HG03025 (cell line): ENCODE data around the gene ORM1.
"Not testable (repeated sequence)": the region's sequence is repeated elsewhere in the genome, so short reads cannot be mapped to it uniquely, and the experiment has no call there.

Experiments used
- ATAC-seq: cut with Tn5 transposase; IDR thresholded peaks from one replicate; pipeline ENCODE4 v1.9.1; 2021; ENCODE audit warnings: mild to moderate bottlenecking, moderate library complexity; ENCODE audit not compliant: unreplicated experiment, low FRiP score

Gene ORM1

DNA sequence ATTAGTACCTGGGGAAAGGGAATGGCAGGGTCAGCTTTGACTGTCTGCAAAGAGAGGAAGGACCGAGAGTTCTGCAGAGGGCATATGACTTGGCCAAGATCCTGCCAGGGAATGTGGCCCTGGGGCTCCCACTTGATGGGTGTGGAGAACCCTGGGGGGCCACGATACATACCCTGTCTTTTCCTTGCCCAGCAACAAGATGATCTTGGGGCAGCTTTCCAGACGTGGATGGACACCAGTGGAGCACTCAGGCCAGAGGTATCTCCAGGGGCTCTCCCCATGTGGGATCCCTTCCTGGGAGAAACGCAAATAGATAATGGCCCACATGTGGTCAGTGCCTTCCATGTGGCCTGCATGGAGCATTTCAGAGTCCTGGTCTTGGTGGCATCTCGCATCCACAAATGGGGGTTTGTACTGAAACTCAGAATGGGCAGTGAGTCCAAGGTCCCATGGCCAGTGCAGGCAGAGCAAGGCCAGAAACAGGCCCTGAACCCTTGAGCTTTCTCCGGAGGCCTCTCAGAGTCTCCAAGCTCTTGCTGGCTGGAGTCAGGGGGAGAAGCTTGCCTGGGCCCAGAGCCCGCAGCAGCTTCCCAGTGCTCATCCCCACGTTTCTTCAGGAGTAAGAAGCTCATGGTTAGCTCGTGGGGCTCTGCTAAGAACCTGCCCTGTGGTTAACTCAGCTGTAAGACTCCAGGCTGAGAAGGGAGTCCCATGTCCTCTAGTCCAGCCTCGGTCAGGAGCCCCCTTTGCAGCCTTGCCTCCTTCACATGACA is 18.3 kb upstream of the ORM1 start:
- ATAC-seq, result no peak

GRCh38 chr9:114307899-114308267 is 15.0 kb upstream of the ORM1 start:
- ATAC-seq, result no peak

DNA sequence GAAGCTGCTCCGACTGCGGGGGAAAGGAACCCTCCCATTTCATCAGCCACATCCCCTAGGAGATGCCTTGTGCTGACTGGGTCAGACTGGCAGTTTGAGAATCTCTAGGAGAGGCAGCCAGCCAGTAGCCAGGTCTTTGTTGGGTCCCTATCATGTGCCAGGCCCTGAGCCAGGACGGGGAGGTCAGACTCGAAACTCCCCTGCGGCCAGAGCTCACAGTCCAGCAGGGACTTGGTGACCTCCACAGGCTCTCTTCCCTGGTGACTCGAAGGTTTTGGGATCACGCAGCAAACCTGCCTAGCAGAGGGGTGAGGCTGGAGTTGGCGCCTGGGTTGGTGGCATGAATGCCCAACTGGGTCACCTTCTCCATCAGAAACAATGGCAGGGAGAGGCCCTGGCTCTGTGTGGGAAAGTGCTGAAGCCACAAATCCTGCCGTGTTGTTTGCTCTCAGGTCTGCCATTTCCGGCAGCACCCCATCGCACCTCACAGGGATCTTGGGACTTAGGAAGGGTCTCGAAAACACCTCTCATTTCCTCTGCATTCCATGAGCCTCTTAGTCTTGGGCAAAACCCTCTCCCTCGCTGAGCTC is 14.4 kb upstream of the ORM1 start:
- no peak for ATAC-seq

DNA sequence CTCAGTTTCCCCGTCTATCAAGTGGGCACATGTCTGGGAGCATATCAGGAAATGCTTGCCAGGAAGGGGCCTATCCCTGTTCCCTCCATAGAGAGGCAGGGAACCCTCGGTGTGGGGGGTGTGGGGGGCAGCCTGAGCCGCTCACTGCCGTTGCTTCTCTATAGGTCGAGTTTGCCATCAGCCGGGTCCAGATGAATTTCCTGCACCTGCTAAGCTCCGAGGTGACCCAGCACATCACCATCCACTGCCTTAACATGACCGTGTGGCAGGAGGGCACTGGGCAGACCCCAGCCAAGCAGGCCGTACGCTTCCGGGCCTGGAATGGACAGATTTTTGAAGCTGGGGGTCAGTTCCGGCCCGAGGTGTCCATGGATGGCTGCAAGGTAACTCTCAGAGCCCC is 13.8 kb upstream of the ORM1 start:
- ATAC-seq, result no peak

DNA sequence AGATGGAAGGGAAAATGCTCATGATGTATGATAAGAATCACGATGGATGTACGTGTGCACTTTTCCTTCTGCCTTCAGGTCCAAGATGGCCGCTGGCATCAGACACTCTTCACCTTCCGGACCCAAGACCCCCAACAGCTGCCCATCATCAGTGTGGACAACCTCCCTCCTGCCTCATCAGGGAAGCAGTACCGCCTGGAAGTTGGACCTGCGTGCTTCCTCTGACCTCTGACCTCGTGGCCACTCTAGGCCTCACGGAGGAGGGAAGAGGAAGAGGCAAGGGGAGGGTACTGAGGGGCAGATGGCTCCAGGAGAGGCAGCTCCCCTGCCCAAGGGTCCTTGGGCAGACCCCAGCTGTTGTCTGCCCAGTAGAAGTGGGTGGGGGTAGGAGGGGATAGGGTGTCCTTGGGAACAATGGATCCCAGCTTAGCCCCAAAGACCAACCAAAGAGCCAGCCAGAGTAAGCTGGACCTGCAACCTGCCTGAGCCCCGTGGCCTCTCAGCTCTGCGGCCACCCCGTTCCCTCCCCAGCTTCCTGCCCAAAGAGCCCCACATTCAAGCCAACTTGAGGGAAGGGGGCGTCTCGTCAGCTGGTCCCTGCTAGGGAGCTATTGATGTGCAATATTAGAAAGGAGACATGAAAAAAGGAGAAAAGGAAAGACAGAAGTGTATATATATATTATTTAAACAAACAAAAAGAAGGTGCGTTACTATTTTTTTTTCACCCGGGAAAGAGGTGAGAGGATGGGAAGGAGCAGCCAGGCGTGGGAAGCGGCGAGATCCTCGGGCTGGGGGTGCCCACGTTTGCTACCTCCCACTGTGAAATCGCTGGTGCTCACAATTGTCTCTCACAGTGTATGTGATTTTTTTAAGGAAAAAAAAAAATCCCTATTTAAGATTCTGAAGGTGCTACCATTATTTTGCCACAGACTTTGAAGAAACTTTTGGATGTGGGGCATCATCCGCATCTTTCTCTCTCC is 12.1 kb upstream of the ORM1 start:
- no peak for ATAC-seq

GRCh38 chr9:114311571-114312512 is 11.1 kb upstream of the ORM1 start:
- no peak for ATAC-seq

GRCh38 chr9:114312513-114312875 is 10.4 kb upstream of the ORM1 start:
- ATAC-seq, result no peak

DNA sequence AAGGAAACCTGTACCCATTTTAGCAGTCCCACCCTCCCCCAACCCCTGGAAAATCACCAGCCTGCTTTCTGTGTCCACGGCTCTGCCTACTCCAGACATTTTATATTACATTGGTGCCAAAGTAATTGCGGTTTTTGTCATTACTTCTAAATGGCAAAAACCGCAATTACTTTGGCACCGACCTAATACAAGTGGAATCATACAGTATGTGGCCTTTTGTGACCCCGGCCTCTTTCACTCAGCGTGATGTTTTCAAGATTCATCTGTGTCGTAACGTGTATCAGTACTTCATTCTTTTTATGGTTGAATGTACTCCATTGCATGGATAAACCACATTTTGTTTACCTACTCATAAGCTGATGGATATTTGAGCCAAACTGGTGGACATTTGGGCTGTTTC is 9.7 kb upstream of the ORM1 start:
- no peak for ATAC-seq

DNA sequence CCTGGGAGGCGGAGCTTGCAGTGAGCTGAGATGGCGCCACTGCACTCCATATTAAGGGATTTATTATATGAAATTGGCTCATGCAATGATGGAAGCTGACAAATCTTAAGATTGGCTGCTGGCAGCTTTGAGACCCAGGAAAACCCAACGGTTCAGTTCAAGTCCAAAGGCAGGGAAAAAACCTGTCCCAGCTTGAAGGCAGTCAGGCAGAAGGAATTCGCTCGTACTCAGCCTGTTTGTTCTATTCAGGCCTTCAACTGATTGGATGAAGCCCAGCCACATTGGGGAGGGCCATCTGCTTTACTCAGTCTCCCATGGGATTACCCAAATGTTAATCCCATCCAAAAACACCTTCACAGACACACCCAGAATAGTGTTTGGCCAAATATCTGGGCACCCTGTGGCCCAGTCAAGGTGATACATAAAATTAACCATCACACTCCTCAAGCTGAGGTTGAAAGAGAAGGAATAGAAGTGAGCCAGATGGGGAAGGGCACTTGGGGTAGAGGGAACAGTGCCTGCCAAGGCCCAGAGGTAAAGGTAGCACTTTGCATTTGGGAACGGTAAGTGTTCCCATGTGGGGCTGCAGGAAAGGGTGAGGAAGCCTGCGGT is 8.5 kb upstream of the ORM1 start:
- ATAC-seq, result no peak

DNA sequence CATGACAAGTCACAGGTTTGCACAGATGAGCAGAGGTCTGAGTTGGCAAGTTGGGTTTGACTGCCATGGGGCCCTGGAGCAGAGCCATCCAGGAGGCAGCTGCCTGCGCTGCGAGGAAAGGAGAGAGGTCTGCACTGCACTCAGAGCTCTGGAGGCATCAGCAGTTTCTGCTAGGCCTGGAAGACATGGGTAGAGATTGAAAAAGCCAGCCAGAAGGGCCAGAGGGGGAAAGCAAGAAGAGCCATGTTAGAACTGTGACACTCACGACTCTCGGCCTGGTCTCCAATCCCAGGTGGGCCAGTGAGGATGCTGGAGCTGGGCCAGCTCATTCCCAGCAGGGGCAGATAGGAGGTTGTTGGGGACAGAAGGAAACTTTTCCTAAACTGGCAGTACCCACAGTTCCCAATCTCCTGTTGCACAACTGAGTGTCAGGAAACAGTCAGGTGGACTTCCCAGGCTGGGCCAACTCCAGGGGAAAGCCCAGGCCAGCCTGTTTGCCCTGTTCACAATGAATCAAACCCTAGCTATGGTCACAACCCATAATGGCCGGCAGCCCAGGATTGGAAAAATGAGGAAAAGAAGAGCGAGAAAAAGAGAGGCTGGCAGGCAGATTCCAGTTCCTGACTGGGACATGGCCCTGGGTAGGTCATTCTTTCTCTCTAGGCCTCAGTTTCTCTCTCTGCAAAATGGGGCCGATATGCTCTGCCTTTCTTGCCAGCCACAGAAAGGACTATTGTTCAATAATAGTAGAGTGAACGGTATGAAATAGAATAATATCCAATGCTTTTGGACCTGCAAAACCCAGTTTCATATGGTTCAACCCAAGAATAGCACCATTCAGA is 7.8 kb upstream of the ORM1 start:
- ATAC-seq, result no peak

DNA sequence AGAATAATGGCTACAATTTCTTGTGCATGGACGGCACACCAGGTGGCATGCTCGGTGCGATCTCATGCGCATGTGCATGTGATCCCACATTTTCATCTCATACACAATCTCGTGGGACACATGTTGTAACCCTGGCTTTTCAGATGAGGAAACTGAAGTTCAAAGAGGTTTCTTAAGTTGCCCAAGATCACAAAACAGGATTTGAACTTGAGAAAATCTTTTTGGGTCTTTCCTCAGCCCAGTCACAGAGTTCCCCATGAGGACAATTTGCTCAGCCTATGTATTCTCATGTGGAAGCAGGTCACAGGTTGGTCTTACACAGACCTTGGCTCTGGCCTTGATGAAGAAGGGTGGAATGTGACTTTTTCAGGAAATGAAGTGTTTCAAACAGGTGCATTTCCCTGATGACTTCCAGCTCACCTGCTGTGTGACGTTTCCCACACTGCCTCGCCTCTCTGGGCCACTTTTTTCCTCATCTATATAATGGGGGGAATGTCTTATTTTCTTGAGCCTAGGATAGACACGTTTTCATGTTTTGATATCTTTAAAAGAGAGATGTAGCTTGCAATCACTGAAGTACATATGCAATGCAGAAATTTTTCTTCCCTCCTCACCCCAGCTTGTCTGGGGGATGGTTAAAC is 7.1 kb upstream of the ORM1 start:
- ATAC-seq, result no peak

DNA sequence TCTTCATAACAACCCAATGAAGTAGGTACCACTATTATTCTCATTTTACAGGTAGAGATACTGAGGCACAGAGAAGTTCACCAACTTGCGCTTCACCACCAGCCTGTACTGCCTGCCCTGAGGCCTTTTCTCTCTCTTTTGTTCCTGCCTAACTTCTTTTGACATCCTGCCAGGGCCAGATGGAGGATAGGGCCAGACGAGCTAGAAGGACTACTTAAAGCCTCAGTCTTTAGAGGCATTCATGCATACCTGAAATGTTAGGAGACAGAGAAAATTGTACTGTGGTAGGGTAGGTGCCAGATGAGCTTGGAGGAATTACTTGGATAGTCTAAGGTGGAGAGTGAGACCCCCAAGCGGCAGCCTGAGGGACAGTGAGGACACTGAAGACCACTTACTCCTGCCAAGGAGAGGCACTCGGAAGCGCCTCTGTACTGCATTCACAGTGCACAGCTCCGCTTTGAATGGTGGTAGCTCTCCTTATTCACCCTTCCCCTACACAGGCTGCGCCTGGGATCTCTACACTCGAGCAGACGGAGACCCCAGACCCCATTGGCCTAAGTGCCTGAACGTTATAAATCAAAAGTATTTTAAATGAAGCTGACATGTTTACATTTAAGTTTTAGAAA is 6.2 kb upstream of the ORM1 start:
- ATAC-seq, result no peak

GRCh38 chr9:114317665-114318357 is 5.1 kb upstream of the ORM1 start:
- ATAC-seq, result no peak

DNA sequence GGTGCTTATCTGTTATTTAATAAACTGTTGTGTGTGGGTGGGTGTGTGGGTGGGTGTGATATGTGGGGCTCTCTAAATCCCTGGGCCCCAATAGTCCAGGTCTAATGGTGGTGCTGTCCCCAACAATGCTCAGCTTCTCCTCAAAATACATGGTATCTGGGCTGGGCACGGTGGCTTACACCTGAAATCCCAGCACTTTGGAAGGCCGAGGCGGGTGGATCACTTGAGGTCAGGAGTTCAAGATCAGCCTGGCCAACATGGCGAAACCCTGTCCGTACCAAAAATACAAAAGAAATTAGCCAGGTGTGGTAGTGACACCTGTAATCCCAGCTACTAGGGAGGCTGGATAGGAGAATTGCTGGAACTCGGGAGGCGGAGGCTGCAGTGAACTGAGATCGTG is 4.5 kb upstream of the ORM1 start:
- ATAC-seq, result no peak

DNA sequence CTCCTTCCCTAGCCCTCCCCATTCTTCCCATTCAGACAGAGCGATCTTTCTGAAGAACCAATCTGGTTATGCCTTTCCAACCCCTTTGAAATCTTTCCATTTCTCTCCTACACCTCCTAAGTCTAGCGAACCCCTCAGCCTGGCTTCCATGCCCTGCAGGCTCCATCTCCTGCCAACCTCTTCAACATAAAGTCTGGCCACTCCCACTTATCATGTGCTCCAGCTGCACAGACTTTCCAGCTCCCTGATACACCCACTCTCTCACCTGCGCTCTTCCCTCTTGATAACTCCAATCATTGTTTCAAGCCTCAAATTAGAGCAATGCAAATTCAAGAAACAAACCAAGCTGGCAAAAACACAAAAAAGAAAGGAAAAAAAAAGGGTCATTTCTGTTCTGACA is 3.8 kb upstream of the ORM1 start:
- ATAC-seq, result no peak

DNA sequence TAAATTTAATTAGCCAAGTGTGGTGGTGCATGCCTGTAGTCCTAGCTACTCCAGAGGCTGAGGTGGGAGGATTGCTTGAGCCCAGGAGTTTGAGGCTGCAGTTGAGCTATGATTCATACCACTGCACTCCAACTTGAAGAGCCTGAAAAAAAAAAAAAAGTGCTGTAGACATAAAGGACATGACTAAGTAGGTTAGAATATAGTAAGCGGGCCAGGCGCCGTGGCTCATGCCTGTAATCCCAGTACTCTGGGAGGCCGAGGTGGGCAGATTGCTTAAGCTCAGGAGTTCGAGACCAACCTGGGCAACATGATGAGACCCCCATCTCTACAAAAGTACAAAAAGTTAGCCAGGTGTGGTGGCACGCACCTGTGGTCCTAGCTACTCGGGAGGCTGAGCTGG is 2.2 kb upstream of the ORM1 start:
- ATAC-seq, result not testable (repeated sequence)

DNA sequence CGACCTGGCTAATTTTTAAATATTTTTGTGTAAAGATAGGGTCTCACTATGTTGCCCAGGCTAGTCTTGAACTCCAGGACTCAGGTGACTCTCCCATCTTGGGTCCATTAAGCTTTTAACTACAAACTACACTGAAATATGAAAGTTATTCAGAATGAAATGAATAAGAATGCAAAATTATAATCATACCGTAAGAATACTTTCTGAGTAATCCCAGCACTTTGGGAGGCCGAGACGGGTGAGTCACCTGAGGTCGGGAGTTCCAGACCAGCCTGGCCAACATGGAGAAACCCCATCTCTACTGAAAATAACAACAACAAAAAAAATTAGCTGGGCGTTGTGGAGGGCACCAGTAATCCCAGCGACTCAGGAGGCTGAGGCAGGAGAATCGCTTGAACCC is 1.1 kb upstream of the ORM1 start:
- no peak for ATAC-seq
